Activated naive CD4-positive, alpha-beta T cell treated with Interleukin-2 at 50 U/mL for 16 hours (primary cell): ENCODE data around the gene ZNF709.
A peak's percentile ranks its signal among the peaks of the same experiment; 100 is the strongest.
"Not testable (repeated sequence)": the region's sequence is repeated elsewhere in the genome, so short reads cannot be mapped to it uniquely, and the experiment has no call there.

Source experiments
- DNase-seq: peaks from one replicate; pipeline ENCODE4 v3.0.0-alpha.2; 2020

Gene ZNF709

DNA sequence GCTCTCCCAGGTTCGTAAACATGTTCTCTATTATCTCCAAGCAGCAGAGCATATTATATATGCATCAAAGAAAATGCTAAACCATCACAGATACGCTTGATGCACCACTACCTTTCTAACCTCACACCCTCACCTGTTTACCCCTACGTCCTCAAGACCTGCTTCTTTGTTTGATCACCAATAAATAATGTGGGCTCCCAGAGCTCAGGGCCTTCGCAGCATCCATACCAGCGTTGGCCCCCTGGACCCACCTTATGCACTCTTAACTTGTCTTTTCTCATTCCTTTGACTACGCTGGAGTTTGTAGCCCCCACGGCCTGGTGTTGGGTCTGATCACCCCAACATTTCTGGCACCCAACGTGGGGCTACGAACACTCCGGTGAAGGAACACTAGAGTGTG is 33.8 kb downstream of the ZNF709 start:
- no peak for DNase-seq

DNA sequence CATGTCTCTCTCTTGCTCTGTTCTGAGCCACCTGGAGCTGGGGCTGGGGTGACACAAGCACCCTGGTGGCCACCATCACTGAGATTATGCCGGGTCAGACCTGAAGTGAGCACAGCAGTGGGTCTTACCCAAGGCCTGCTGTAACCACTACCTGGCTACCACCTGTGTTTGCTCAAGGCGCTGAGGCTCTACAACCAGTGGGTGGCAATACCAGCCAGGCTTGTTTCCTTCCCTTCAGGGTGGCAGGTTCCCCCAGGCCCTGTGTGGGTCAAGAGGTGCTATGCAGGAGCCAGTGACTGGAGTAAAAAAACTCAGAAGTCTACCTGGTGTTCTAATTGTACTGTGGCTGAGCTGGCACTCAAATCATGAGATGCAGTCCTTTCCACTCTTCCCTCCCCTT is 35.8 kb downstream of the ZNF709 start:
- no peak for DNase-seq

DNA sequence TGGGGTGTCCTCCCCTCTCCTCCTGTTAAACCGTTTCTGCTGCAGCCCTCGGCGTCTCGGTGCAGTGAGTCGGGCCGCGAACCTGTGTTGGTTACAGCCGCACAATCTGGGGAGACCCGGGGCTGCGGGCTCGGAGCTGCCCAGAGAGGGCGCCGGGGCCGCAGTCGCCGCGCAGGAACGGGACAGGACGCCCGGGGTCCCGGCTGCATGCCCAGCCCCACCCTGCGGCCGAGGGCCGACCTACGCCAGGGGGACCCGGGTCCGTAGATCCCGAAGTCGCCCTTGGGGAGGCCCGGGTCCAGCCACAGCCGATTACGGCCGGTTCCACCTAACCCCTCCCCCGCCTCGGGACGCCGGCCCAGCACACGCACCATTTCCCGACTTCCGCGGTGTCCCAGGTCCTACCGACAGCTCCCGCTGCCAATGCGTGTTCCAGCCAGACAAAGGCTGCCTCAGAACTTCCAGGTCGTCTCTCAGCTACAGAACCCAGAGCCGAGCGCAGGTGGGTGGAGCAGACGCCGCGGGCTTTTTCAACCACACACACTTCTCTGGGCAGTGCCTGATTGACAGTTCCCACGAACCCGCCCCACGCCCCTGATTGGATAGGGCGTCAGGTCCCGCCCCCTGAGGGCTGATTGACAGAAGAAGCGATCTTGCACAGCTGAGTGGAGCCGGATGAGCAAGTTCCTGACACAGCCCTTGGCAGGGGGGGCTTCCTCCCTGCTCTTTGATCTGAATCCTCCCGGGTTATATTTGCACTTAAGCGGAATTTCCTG is 43.9 kb downstream of the ZNF709 start, which contains the start of gene ZNF443:
TSS of gene ZNF443 (minus strand) at position 481 of the 776 bp plus-strand sequence. CDS start at position 374, 107 bp downstream.
- peak; percentile 100 for DNase-seq

DNA sequence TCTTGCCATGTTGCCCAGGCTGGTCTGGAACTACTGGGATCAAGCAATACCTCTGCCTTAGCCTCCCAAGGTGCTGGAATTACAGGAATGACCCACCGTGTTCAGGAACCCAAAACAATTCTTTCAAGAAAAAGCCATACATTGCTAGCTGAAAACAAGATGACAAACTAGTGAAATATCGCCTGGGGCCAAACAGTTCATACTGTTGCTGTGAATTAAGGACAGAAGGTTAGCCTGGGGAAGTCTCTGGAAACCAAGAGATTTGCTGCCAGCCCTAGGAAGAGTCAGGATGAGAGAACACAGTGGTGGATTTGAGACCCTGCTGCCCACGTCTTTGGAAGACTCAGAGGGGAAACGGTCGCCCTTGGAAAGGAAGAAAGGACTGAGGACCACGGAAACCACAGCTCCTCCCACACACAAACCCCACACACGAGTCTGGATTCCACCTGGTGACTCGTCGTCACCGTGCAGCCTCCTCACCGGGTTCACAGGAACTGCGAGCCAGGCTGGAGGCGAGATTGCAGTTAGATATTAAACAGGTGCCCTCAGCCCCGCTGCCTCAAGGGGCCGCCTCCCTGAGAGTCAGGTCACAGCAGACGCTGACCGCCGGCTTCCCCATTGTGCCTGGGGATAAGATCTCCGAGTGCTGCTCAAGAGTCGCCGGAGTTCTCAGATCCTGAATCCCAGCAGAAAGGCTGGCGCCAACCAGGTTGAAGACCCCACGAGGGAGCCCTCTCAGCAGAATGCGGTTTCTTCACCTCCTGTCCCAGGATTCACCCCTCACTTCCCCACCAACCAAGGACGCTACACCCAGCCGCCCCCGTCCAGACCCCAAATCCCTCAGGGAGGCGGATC is 44.7 kb downstream of the ZNF709 start:
- peak; percentile 68 for DNase-seq

DNA sequence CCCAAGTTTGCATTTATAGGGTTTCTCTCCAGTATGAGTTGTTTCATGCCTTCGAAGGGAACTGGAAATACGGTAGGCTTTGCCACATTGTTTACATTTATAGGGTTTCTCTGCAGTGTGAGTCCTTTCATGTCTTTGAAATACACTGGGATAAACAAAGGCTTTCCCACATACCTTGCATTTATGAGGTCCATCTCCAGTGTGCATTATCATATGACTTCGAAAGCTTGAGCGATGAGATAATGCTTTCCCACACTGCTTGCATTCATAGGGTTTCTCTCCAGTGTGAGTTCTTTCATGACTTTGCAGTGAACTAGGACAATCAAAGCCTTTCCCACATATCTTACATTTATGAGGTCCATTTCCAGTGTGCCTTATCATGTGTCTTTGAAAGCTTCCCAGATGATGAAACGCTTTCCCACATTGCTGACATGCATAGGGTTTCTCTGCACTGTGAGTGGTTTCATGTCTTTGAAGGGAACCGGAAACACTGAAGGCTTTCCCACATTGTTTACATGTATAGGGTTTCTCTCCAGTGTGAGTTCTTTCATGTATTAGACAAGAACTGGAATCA is 53.8 kb downstream of the ZNF709 start:
- DNase-seq: not testable (repeated sequence)

DNA sequence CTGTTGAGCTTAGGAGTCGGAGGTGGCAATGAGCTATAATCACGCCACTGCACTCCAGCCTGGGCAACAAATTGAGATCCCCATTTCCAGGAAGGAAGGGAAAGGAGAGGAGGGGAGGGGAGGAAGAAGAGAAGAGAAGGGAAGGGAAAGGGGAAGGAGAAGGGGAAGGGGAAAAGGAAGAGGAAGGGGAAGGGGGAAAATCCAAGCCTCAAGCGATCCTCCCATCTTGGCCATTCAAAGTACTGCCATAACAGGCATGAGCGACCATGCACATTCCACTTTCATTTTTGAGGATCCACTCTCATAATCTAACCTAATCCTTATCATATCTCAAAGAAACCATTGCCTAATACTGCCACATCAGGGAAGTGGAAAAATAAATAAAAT is 58.7 kb downstream of the ZNF709 start:
- no peak for DNase-seq

DNA sequence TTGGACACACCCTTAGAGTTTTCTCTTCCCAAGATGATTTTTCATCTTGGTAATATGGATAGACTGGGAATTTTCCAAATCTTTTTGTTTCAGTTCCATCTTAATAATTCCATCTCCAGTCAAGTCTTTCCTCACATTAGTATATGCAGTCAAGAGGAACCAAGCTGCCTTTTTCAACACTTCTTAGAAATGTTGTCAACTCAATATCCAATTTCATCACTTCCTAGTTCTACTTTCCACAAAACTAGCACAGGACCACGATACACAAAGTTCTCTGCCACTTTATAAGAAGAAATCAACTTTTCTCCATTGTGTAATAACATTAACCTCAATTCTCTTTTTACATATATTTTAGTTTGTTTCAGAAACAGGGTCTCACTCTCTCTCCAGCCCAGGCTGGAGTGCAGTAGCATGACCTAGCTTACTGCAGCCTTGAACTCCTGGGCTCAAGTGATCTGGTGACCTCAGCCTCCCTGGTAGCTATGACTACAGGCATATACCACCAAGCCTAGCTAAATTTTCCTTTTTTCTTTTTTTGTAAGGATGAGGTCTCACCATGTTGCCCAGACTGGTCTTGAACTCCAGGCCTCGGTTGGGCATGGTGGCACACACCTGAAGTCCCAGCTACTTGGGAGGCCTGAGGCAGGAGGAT is 59.3 kb downstream of the ZNF709 start:
- no peak for DNase-seq

DNA sequence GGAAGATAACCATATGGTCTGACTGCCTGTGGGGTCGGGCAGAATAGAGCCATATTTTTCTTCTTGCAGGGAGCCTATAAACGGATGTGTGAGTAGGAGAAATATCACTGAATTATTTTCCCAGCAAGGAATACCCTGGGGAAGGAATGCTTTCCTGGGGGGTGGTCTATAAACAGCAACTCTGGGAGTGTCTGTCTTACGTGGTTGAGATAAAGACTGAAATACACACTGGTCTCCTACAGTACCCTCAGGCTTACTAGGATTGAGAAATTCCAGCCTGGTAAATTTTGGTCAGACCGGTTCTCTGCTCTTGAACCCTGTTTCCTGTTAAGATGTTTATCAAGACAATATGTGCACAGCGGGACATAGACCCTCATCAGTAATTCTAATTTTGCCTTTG is 67.3 kb downstream of the ZNF709 start:
- DNase-seq: not testable (repeated sequence)

DNA sequence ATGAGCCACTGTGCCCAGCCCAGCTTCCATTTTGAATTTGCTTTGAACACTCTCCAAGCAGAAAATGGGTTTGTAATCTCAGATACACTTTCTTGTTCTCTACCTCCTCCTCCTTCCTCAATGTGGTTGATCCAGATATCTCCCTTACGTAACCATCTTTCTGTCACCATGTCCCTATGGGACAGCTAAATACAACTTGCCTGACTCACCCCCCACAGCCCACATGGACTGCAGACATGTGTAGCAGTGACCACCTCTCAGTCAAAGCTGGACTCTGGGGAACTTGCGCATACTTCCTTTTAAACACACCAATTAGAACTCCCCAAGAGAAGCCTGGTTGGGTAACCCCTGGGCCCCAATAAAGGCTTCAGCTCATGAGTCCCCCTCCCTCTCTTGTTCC is 72.7 kb downstream of the ZNF709 start:
- no peak for DNase-seq
